NT2/D1 (cell line): ENCODE results near the gene CAMTA1.

Experiments used
- DNase-seq: peaks from one replicate; pipeline ENCODE4 v3.0.0-alpha.2; 2011; ENCODE audit warnings: low read depth, low spot score
- H3K27me3 ChIP-seq: 2 replicates; pipeline ENCODE4 v1.6.0; 2011; ENCODE audit warnings: mild to moderate bottlenecking; ENCODE audit not compliant: insufficient read length, insufficient read depth
- H3K36me3 ChIP-seq: 2 replicates; pipeline ENCODE4 v1.6.1; 2011; ENCODE audit warnings: mild to moderate bottlenecking, low read length, mixed read lengths; ENCODE audit not compliant: insufficient read depth, insufficient read length
- H3K4me1 ChIP-seq: 2 replicates; pipeline ENCODE4 v1.5.1; 2011; ENCODE audit not compliant: insufficient read depth, insufficient read length
- H3K4me3 ChIP-seq: 2 replicates; pipeline ENCODE4 v1.5.1; 2011; ENCODE audit warnings: low read depth; ENCODE audit not compliant: insufficient read length
- H3K9ac ChIP-seq: 2 replicates; pipeline ENCODE4 v1.6.0; 2011; ENCODE audit warnings: low read depth; ENCODE audit not compliant: insufficient read length
- H3K9me3 ChIP-seq: 2 replicates; pipeline ENCODE4 v1.5.1; 2011; ENCODE audit warnings: mild to moderate bottlenecking, low read length; ENCODE audit not compliant: insufficient read depth
- SUZ12 ChIP-seq: IDR thresholded peaks from 2 replicates; pipeline ENCODE4 v1.6.1; 2011; ENCODE audit not compliant: insufficient read length, insufficient read depth; ENCODE audit errors: extremely low read depth
- YY1 ChIP-seq: IDR thresholded peaks from 2 replicates; pipeline ENCODE4 v1.6.1; 2011; ENCODE audit not compliant: insufficient read length, insufficient read depth
- ZNF274 ChIP-seq: IDR thresholded peaks from 2 replicates; pipeline ENCODE4 v1.6.1; 2011; ENCODE audit warnings: mild to moderate bottlenecking, low read depth, low read length

Gene CAMTA1

DNA sequence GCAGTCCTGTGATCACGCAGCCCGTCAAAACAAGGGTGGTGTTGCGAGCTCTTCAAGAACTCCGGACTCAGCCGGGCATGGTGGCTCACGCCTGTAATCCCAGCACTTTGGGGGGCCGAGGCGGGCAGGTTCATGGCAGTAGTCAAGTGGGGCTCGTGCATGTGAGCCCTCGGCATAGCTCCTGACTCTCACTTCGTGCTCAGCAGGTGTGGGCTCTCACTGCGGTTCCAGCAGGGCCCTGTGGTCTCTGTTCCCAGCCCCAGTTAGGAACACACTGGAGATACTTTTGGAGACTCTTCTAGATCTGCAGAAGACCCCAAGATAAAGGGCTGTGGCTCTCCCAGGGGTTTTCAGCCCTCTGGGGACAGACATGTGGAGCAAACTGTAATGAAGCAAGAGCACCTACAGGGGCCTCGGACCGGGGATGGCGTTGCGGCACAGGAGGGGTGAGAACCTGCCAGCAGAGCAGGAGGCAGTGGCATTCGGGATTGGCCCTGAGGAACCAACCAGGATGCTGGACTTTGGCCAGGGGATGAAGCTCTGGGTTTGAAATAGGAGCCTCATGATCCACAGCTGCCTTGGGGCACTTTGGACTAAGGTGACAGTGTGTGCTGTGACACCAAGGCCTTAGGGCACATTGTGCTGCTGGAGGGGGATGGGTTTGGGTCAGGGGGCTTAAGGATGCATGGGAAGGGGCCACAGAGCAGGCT is 443.2 kb downstream of the CAMTA1 start:
- H3K4me3 ChIP-seq: no peak overlapping the region
- TF ChIP-seq ZNF274 (no peak), YY1 (no peak), SUZ12 (no peak)
- no peaks in the 10 kb centered on the region for H3K36me3 ChIP-seq
- H3K4me1 ChIP-seq: no peaks in the 10 kb centered on the region
- H3K9ac ChIP-seq: no peak overlapping the region
- no peaks in the 10 kb centered on the region for H3K27me3 ChIP-seq
- H3K9me3 ChIP-seq: no peaks in the 10 kb centered on the region
- DNase-seq: no peak

DNA sequence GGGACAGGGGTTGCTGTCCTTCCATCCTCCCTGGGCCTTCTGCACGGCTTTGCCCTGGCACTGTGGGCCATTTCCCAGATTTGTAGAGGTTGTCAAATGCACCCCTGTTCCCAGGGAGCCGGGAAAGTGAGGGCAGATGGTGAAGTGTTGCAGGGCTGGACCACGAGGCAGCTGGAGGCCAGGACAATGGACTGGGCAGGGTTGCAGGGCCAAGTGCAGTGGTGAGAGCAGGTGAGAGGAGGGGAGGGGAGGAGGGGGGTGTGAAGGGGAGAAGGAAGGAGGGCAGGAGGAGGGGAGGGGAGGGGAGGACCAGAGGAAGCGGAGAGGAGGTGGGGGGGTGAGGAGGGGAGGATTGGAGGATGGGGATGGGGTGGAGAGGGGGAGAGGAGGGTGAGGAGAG is 443.9 kb downstream of the CAMTA1 start:
- Histone ChIP-seq H3K9ac (no peak overlapping the region), H3K27me3 (no peaks in the 10 kb centered on the region), H3K36me3 (no peaks in the 10 kb centered on the region), H3K4me1 (no peaks in the 10 kb centered on the region), H3K9me3 (no peaks in the 10 kb centered on the region), H3K4me3 (no peak overlapping the region)
- no peak for TF ChIP-seq ZNF274
- no peak for TF ChIP-seq YY1
- TF ChIP-seq SUZ12: no peak
- no peak for DNase-seq

DNA sequence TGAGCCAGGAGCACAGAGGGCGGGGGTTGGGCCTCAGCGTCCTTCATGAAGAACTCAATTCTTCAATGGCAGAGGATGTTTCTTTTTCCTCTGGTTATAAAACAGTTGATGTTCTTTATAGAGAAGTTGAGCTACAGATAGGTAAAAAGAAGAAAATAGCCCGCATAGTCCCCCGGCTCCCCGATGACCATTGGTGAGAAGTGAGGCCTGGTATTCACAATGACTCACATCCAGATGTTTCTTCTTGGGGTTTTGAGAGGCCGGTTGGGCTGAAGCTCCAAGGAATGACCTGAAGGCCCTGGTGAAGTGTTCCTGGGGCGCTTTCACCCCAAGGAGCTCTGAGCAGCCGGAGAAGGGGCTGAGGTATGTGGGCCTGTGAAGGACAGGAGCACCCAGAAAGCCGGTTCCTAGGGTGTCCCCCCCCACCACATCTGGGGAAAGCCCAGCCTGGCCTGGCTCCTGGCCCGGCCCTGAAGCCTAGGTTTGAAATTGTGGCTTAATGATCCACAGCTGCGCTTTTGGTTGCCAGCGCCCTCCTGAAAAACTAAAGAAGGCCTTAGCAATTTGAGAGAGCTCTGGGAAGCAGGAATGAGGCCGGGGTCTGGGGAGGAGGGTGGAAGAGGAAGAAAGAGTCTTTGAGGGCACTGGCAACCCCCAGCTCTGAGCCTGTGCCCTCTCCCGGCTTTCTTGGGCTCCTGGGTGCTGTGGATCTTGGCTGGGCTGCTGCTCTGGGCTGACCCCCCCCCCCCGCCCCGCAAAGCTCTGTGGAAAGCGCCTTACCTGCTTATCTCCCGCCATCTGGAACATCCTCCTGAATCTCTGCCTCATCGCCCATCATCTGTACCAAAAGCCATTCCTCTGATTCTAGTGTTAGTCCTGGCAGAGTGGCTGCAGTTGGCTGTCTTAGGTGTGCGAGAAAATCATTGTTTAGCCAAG is 444.7 kb downstream of the CAMTA1 start:
- DNase-seq: no peak

DNA sequence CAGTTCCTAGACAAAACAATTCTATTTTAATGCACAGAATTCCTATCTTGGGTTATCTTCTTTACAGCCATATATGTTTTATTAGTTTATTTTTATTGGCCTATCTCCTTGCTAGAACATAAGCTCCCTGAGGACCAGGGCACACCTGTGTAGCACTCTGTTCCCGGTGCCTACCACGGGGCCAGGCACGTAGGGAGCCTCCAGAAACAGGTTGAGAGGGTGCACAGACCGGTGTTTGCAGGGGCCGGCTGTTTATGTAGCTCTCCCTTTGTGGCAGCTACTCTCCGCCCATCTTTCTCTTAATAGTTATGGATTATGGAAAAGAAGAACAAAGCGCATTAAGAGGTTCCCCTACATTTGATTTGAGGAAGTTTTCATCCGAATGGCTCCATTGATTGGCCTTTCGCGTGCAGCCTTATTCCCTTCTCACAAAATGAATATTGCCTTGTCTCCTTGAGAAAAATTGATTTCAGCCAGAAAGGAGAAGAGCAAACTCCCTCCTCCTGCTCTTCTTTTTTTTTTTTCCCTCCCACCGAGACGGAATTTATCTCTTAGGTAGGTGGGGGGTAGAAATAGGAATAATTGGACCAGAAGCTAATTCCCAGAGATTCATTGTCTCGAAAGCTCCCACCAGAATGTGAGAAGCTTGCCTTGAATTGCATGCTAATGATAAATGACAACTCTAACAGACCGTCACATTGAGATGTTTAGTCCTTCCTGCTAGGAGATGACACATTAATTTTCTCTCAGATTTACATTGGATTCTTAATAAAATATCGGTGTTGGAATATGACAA is 447.4 kb downstream of the CAMTA1 start:
- no peaks in the 10 kb centered on the region for H3K9me3 ChIP-seq
- H3K4me3 ChIP-seq: no peak overlapping the region
- no peak overlapping the region for H3K9ac ChIP-seq
- no peak for TF ChIP-seq SUZ12
- TF ChIP-seq ZNF274: no peak
- no peak for TF ChIP-seq YY1
- H3K36me3 ChIP-seq: no peaks in the 10 kb centered on the region
- H3K4me1 ChIP-seq: no peaks in the 10 kb centered on the region
- no peak for DNase-seq
- no peaks in the 10 kb centered on the region for H3K27me3 ChIP-seq

More for the DNA sequence above, 444.7 kb downstream of the CAMTA1 start:
- H3K4me1 ChIP-seq: no peaks in the 10 kb centered on the region
- H3K9me3 ChIP-seq: no peaks in the 10 kb centered on the region
- H3K27me3 ChIP-seq: no peaks in the 10 kb centered on the region
- no peak overlapping the region for H3K9ac ChIP-seq
- TF ChIP-seq SUZ12: no peak
- H3K36me3 ChIP-seq: no peaks in the 10 kb centered on the region
- no peak overlapping the region for H3K4me3 ChIP-seq

DNA sequence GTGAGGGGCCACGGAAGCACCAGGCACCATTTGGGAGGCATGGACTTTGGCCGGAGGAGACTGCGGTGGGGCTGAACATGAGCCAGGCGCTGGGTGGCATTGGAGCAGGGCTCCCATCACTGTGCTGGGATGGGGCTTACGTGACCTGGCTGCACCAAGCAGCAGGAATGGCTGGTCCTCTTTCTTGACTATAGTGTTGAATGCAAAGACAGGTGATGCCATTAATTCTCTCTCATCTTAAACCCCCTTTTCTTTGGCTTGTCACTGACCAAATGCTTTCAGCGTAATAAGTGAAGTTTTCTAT is 447.9 kb downstream of the CAMTA1 start:
- H3K4me1 ChIP-seq: no peaks in the 10 kb centered on the region
- H3K4me3 ChIP-seq: no peak overlapping the region
- H3K9ac ChIP-seq: no peak overlapping the region
- H3K36me3 ChIP-seq: no peaks in the 10 kb centered on the region
- H3K9me3 ChIP-seq: no peaks in the 10 kb centered on the region
- TF ChIP-seq SUZ12 (no peak), YY1 (no peak), ZNF274 (no peak)
- H3K27me3 ChIP-seq: no peaks in the 10 kb centered on the region
- no peak for DNase-seq

DNA sequence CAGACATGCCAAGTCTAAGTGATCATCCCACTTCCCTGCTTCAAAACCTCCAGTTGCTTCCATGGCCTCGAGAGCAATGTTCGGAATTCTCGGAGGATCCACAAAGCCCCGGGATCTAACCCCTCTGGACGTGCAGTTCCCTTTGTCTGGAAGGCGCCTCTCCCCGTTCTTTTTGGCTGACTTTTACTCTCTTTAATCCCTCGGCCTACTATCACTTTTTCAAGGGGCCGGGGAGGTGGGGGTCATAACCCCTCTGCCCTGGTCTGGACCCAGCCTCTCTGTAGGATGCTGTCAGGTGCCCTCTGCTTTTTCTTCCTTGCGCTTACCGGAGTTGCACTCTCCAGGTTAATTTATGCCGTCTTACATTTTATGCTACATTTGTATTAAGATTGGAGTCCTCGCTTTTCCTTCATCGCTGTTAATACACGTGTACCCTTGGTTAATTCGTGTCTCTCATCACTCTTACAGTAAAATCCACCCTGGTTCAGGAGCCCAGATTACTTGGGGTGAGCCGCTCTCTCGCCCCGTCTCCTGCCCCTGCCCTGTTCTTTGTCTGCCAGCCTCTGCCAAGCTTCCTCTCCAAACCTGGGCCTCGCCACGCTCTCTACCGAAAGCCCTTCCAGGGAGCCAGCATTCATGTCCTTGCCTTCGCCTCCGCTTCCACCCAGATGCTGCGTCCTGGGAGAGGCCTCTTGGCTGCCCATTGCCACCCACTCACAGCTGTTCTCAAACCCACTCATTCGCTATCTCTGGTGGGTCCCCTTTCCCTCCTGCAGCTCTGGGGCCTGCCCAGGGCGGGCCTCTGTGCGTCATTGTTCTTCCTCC is 448.6 kb downstream of the CAMTA1 start:
- Histone ChIP-seq H3K36me3 (no peaks in the 10 kb centered on the region), H3K9me3 (no peaks in the 10 kb centered on the region), H3K9ac (no peak overlapping the region), H3K4me3 (no peak overlapping the region), H3K4me1 (no peaks in the 10 kb centered on the region), H3K27me3 (no peaks in the 10 kb centered on the region)
- DNase-seq: no peak
- TF ChIP-seq SUZ12 (no peak), YY1 (no peak), ZNF274 (no peak)
